Adrenal gland (tissue), 12 donors: ENCODE data around the gene RUNX1. TPM values are rescaled to one million over a fixed set of nuclear protein-coding genes. Genes with fewer than 3 reads are reported as not detected.
A peak's percentile ranks its signal among the peaks of the same experiment; 100 is the strongest.

Experiments
- DNase-seq, 7 donors: peaks; one replicate each; pipeline ENCODE4 v3.0.0-alpha.2; 2019 to 2020
- H3K27ac ChIP-seq, 5 donors: fragments of 200-600 bp; sonication (generic) in 4 of 5; 1 replicate in 3 of 5; 2 replicates in 2 of 5; pipeline versions ENCODE4 v1.5.1 to v1.8.0; 2016 to 2020; ENCODE audit warnings: mild to moderate bottlenecking in 1 of 5
- H3K27me3 ChIP-seq: fragments of 200-600 bp; 2 replicates; pipeline ENCODE4 v1.8.0; 2021
- H3K36me3 ChIP-seq, 2 donors: fragments of 200-600 bp; replicated peaks in 1 of 2; 1 replicate in 1 of 2; 2 replicates in 1 of 2; pipeline versions ENCODE4 v1.5.1 to v1.8.0; 2018 to 2022
- H3K4me1 ChIP-seq, 2 donors: fragments of 200-600 bp; replicated peaks in 1 of 2; 1 replicate in 1 of 2; 2 replicates in 1 of 2; pipeline versions ENCODE4 v1.5.1 to v1.8.0; 2018 to 2021
- H3K4me3 ChIP-seq, 4 donors: fragments of 200-600 bp; sonication (generic) in 3 of 4; one replicate each; pipeline ENCODE4 v1.5.1; 2016 to 2018
- H3K9me3 ChIP-seq, 3 donors: fragments of 200-600 bp; sonication (generic) in 1 of 3; replicated peaks in 1 of 3; 1 replicate in 2 of 3; 2 replicates in 1 of 3; pipeline versions ENCODE4 v1.5.1 to v1.8.0; 2016 to 2021
- CTCF ChIP-seq, 6 experiments: fragments of 450-650 bp in 4 of 6; fragments of 200-600 bp in 2 of 6; sonication (generic) in 1 of 6; IDR thresholded peaks; 1 replicate in 5 of 6; 2 replicates in 1 of 6; pipeline versions ENCODE4 v1.5.1 to v1.8.0; 2016 to 2021; ENCODE audit warnings: antibody characterized with exemption in 6 of 6, mild to moderate bottlenecking in 2 of 6, moderate library complexity in 1 of 6
- POLR2A ChIP-seq, 2 donors: fragments of 450-650 bp; IDR thresholded peaks; one replicate each; pipeline ENCODE4 v1.6.1; 2017; ENCODE audit warnings: antibody characterized with exemption in 2 of 2, mild to moderate bottlenecking in 2 of 2, moderate library complexity in 1 of 2
- WGBS, 4 donors: extraction: QIAGEN DNeasy Blood & Tissue Kit in 2 of 4; methylation state at CpG; one replicate each; pipeline versions ENCODE4 v1.1.5 to v1.1.7; 2013 to 2017; 5-methylcytosine and 5-hydroxymethylcytosine counted together
- intact Hi-C, 2 donors: fragments of 100-400 bp; cut with DNase I; formaldehyde crosslinking; loops; one replicate each; pipeline versions ENCODE4 v1.14.1 to v1.15.0; 2022 to 2023
- polyA plus RNA-seq, 3 donors: library from polyadenylated mRNA; stranded (reverse); fragments of 200-250 nt in 2 of 3; fragments of 350-450 nt in 1 of 3; fragmentation: Illumina TruSeq in 1 of 3; extraction: RNeasy Lipid Tissue Mini Kit (QIAGEN cat#74804) in 1 of 3; gene quantifications; one replicate each; pipeline ENCODE4 v1.2.3, GENCODE V29; 2013 to 2014
- total RNA-seq, 9 donors: library from RNA; depleted of rRNA in 4 of 9; stranded (reverse); fragments of >200 nt in 4 of 9; fragments of 120-200 nt in 1 of 9; fragmentation: NEBNext Ultra II Directional in 1 of 9; extraction: Animal tissue kit (Norgen Biotek cat#: 25700) in 1 of 9; gene quantifications; one replicate each; pipeline versions ENCODE4 v1.1.0 to v1.2.4, GENCODE V29; 2013 to 2023
- donor health status: healthy with polysubstance abuse.
- donor health status: Bipolar disorder and iron deficiency.
- donor health status: DM: yes; HTN: yes; CAD: no.
- donor health status: DM: no; HTN: no; CAD: no.
- donor health status: DM: no; HTN: no; CAD: no.
- donor health status: DM: yes; HTN: yes; CAD: no.

The RUNX1 gene
- total and polyA plus RNA-seq, 12 donors, result 0.83 to 27.2 (median 8.2) TPM

- no peak overlapping the region for H3K27ac ChIP-seq
- H3K9me3 ChIP-seq, result no peaks in the 10 kb centered on the region
- no peak for DNase-seq
- no peaks in the 10 kb centered on the region for H3K36me3 ChIP-seq
- TF ChIP-seq POLR2A (IDR thresholded peaks at IDR 0.05) (no peak), CTCF (IDR thresholded peaks at IDR 0.05) (no peak)
- WGBS, 4 donors, result 68 to 83% (median 81%) methylated on average over 3 of the region's 3 CpGs
- no peak overlapping the region for H3K4me3 ChIP-seq
- peaks cover 4% of the 10 kb centered on the region for H3K27me3 ChIP-seq
- peaks cover 0 to 5% of the 10 kb centered on the region in 2 donors for H3K4me1 ChIP-seq
- intact Hi-C loops, result no loop called here
Measured at GRCh38 chr21:34984356-34985058, 64.6 kb downstream of the RUNX1 start.

GRCh38 chr21:34983680-34984086, 65.4 kb downstream of the RUNX1 start:
- Histone ChIP-seq H3K36me3 (no peaks in the 10 kb centered on the region), H3K27ac (peak overlapping the region in 2 of 5 donors; percentile 3 to 20), H3K9me3 (no peaks in the 10 kb centered on the region), H3K4me3 (no peak overlapping the region), H3K27me3 (peaks cover 4% of the 10 kb centered on the region), H3K4me1 (peaks cover 0 to 5% of the 10 kb centered on the region in 2 donors)
- intact Hi-C loops, result no loop called here
- TF ChIP-seq POLR2A (IDR thresholded peaks at IDR 0.05), result no peak
- no peak for TF ChIP-seq CTCF (IDR thresholded peaks at IDR 0.05)
- DNase-seq, result peak in 4 of 7 donors; percentile 10 to 66 (median 45)

- TF ChIP-seq CTCF (IDR thresholded peaks at IDR 0.05), result no peak
- no peak for TF ChIP-seq POLR2A (IDR thresholded peaks at IDR 0.05)
- H3K27ac ChIP-seq, result no peak overlapping the region
- WGBS, 4 donors, result 95 to 98% (median 96%) methylated on average over 7 of the region's 7 CpGs
- peaks cover 4% of the 10 kb centered on the region for H3K27me3 ChIP-seq
- H3K9me3 ChIP-seq, result no peaks in the 10 kb centered on the region
- no peak for DNase-seq
- peaks cover 0 to 5% of the 10 kb centered on the region in 2 donors for H3K4me1 ChIP-seq
- intact Hi-C loops, result no loop called here
- H3K4me3 ChIP-seq, result no peak overlapping the region
- H3K36me3 ChIP-seq, result no peaks in the 10 kb centered on the region
Measured at GRCh38 chr21:34981791-34982190, 67.3 kb downstream of the RUNX1 start.

- H3K36me3 ChIP-seq, result no peaks in the 10 kb centered on the region
- intact Hi-C loops, result no loop called here
- TF ChIP-seq CTCF (IDR thresholded peaks at IDR 0.05) (no peak), POLR2A (IDR thresholded peaks at IDR 0.05) (no peak)
- peaks cover 0 to 5% of the 10 kb centered on the region in 2 donors for H3K4me1 ChIP-seq
- H3K4me3 ChIP-seq, result no peak overlapping the region
- no peak for DNase-seq
- 68 to 73% (median 70%) methylated on average over 8 of the region's 8 CpGs for WGBS, 4 donors
- no peaks in the 10 kb centered on the region for H3K27me3 ChIP-seq
- H3K27ac ChIP-seq, result no peak overlapping the region
- no peaks in the 10 kb centered on the region for H3K9me3 ChIP-seq
Measured at GRCh38 chr21:34980423-34981115, 68.5 kb downstream of the RUNX1 start.
